Neutrophil (primary cell): ENCODE results near the gene STX3.

Experiments
- H3K27ac ChIP-seq: fragments of 200-600 bp; sonication (generic); 2 replicates; pipeline ENCODE4 v1.5.1; 2016; ENCODE audit warnings: mild to moderate bottlenecking, moderate library complexity
- H3K27me3 ChIP-seq: fragments of 200-600 bp; sonication (generic); 2 replicates; pipeline ENCODE4 v1.6.0; 2016; ENCODE audit warnings: mild to moderate bottlenecking
- H3K36me3 ChIP-seq: fragments of 200-600 bp; sonication (generic); 2 replicates; pipeline ENCODE4 v1.5.1; 2017
- H3K4me1 ChIP-seq, 2 experiments: fragments of 200-600 bp in 1 of 2; sonication (generic) in 1 of 2; 1 replicate in 1 of 2; 2 replicates in 1 of 2; pipeline versions ENCODE4 v1.5.1 to v1.6.1; 2013 to 2016; ENCODE audit warnings: low read depth in 1 of 2, low read length in 1 of 2, mild to moderate bottlenecking in 1 of 2, moderate library complexity in 1 of 2; ENCODE audit not compliant: control insufficient read depth in 1 of 2, insufficient read depth in 1 of 2
- H3K4me3 ChIP-seq, 2 experiments: fragments of 200-600 bp in 1 of 2; sonication (generic) in 1 of 2; 1 replicate in 1 of 2; 2 replicates in 1 of 2; pipeline ENCODE4 v1.5.1; 2013 to 2016; ENCODE audit warnings: low read depth in 1 of 2, low read length in 1 of 2, mild to moderate bottlenecking in 1 of 2, moderate library complexity in 1 of 2
- H3K9me3 ChIP-seq: fragments of 200-600 bp; sonication (generic); 2 replicates; pipeline ENCODE4 v1.5.1; 2016
- CTCF ChIP-seq: fragments of 200-600 bp; sonication (generic); IDR thresholded peaks from 2 replicates; pipeline ENCODE4 v1.5.1; 2016; ENCODE audit warnings: antibody characterized with exemption

The STX3 gene

GRCh38 chr11:59773083-59773440 lies 17.9 kb downstream of the STX3 start:
- H3K9me3 ChIP-seq: no peaks in the 10 kb centered on the region
- no peak for TF ChIP-seq CTCF
- peak overlapping the region; percentile 97 for H3K27ac ChIP-seq
- H3K4me3 ChIP-seq: peak overlapping the region; percentile 55 to 68
- no peaks in the 10 kb centered on the region for H3K27me3 ChIP-seq
- H3K4me1 ChIP-seq: peaks cover 97 to 98% of the 10 kb centered on the region in 2 experiments
- H3K36me3 ChIP-seq: peaks cover 49% of the 10 kb centered on the region

- H3K9me3 ChIP-seq: no peaks in the 10 kb centered on the region
- H3K4me1 ChIP-seq: peaks cover 69 to 74% of the 10 kb centered on the region in 2 experiments
- H3K36me3 ChIP-seq: peaks cover 71% of the 10 kb centered on the region
- no peak overlapping the region for H3K4me3 ChIP-seq
- peak overlapping the region; percentile 97 for H3K27ac ChIP-seq
- no peak for TF ChIP-seq CTCF
- H3K27me3 ChIP-seq: no peaks in the 10 kb centered on the region
Observed at GRCh38 chr11:59776210-59777066, 21.3 kb downstream of the STX3 start.

GRCh38 chr11:59777104-59777503 lies 21.9 kb downstream of the STX3 start:
- TF ChIP-seq CTCF: no peak
- Histone ChIP-seq H3K27me3 (no peaks in the 10 kb centered on the region), H3K4me3 (no peak overlapping the region), H3K27ac (peak overlapping the region; percentile 97), H3K4me1 (peaks cover 62 to 67% of the 10 kb centered on the region in 2 experiments), H3K9me3 (no peaks in the 10 kb centered on the region), H3K36me3 (peaks cover 77% of the 10 kb centered on the region)

GRCh38 chr11:59778122-59778521 lies 22.9 kb downstream of the STX3 start:
- no peak for TF ChIP-seq CTCF
- Histone ChIP-seq H3K4me1 (peaks cover 52 to 59% of the 10 kb centered on the region in 2 experiments), H3K9me3 (no peaks in the 10 kb centered on the region), H3K4me3 (no peak overlapping the region), H3K36me3 (peaks cover 82% of the 10 kb centered on the region), H3K27me3 (no peaks in the 10 kb centered on the region), H3K27ac (peak overlapping the region; percentile 97)

GRCh38 chr11:59779487-59779886 lies 24.3 kb downstream of the STX3 start:
- H3K4me3 ChIP-seq: no peak overlapping the region
- peak overlapping the region; percentile 53 for H3K27ac ChIP-seq
- TF ChIP-seq CTCF: no peak
- peaks cover 38 to 45% of the 10 kb centered on the region in 2 experiments for H3K4me1 ChIP-seq
- no peaks in the 10 kb centered on the region for H3K9me3 ChIP-seq
- H3K27me3 ChIP-seq: no peaks in the 10 kb centered on the region
- H3K36me3 ChIP-seq: peaks cover 78% of the 10 kb centered on the region
